Activated B cell treated with CpG ODN at 0.5 μM for 24 hours (primary cell): ENCODE measurements around the gene NOVA1. TPM values are rescaled to one million over a fixed set of nuclear protein-coding genes. Genes with fewer than 3 reads are reported as not detected.

Experiments
- ATAC-seq: fragments of 200-7000 bp; cut with Tn5 transposase; one replicate; pipeline ENCODE4 v1.10.0; 2021; ENCODE audit warnings: low read depth, mild to moderate bottlenecking, moderate library complexity
- CTCF ChIA-PET: fragments of 350-600 bp; sonication (Branson Sonifier 250); formaldehyde crosslinking; loops from one replicate; lab custom pipeline; 2021; ENCODE audit warnings: antibody characterized with exemption; lab: Charles Lee
- POLR2A ChIA-PET: fragments of 350-600 bp; sonication (Branson Sonifier 250); formaldehyde crosslinking; loops from one replicate; lab custom pipeline; 2021; ENCODE audit warnings: antibody characterized with exemption; lab: Charles Lee
- DNase-seq: peaks from one replicate; pipeline ENCODE4 v3.0.0; 2022
- H3K27ac Mint-ChIP-seq: one replicate; pipeline ENCODE4 v1.8.0; 2020; ENCODE audit warnings: mixed read lengths
- H3K27me3 Mint-ChIP-seq: one replicate; pipeline ENCODE4 v1.8.0; 2021; ENCODE audit warnings: mixed read lengths
- H3K36me3 Mint-ChIP-seq: one replicate; pipeline ENCODE4 v1.8.0; 2021; ENCODE audit warnings: low read depth, mixed read lengths
- H3K4me1 Mint-ChIP-seq: one replicate; pipeline ENCODE4 v1.8.0; 2021; ENCODE audit warnings: mixed read lengths
- H3K4me3 Mint-ChIP-seq: one replicate; pipeline ENCODE4 v1.8.0; 2020; ENCODE audit warnings: mild to moderate bottlenecking, mixed read lengths
- H3K9me3 Mint-ChIP-seq: one replicate; pipeline ENCODE4 v1.8.0; 2020; ENCODE audit warnings: mixed read lengths
- intact Hi-C: fragments of 100-400 bp; cut with micrococcal nuclease; formaldehyde crosslinking; loops from one replicate; pipeline ENCODE4 v1.15.1; 2024
- total RNA-seq: library from RNA; stranded (reverse); gene quantifications from 2 replicates; pipeline ENCODE4 v1.2.3, GENCODE V29; 2022
- TF ChIP-seq, protein P1 (sequence below): fragments of 200-600 bp; IDR thresholded peaks from one replicate; pipeline ENCODE4 v1.8.0; 2022; ENCODE audit warnings: antibody characterized with exemption, mild to moderate bottlenecking

NOVA1 gene
- total RNA-seq, 1 donor from 2014 or later = not detected

DNA sequence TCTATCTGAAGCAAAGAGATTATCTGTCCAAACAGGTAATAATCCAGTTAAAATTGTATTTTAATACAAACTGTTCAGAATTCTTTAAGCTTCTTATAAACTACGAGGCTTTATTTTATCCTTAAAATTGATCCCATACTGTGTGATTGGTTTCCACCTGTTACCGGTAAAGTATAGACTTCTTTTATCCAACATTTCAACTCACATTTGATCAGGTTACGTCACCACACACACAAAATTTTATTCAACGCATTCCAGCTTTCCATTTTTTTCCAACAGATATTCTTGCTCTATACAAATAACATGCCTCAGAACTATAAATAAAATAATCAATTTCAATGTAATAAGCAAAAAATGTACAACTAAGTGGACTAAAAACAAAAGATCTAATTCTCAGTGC, 4.5 kb downstream of the NOVA1 start:
- TF ChIP-seq, protein P1, sequence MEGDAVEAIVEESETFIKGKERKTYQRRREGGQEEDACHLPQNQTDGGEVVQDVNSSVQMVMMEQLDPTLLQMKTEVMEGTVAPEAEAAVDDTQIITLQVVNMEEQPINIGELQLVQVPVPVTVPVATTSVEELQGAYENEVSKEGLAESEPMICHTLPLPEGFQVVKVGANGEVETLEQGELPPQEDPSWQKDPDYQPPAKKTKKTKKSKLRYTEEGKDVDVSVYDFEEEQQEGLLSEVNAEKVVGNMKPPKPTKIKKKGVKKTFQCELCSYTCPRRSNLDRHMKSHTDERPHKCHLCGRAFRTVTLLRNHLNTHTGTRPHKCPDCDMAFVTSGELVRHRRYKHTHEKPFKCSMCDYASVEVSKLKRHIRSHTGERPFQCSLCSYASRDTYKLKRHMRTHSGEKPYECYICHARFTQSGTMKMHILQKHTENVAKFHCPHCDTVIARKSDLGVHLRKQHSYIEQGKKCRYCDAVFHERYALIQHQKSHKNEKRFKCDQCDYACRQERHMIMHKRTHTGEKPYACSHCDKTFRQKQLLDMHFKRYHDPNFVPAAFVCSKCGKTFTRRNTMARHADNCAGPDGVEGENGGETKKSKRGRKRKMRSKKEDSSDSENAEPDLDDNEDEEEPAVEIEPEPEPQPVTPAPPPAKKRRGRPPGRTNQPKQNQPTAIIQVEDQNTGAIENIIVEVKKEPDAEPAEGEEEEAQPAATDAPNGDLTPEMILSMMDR = no peak
- Mint-ChIP-seq H3K27ac (no peak overlapping the region), H3K27me3 (peaks cover 15% of the 10 kb centered on the region), H3K36me3 (no peaks in the 10 kb centered on the region), H3K4me1 (peaks cover 7% of the 10 kb centered on the region), H3K9me3 (no peaks in the 10 kb centered on the region), H3K4me3 (no peak overlapping the region)
- POLR2A ChIA-PET = no interaction called here
- intact Hi-C loops = no loop called here
- ATAC-seq = no peak
- CTCF ChIA-PET = no interaction called here
- DNase-seq = no peak

DNA sequence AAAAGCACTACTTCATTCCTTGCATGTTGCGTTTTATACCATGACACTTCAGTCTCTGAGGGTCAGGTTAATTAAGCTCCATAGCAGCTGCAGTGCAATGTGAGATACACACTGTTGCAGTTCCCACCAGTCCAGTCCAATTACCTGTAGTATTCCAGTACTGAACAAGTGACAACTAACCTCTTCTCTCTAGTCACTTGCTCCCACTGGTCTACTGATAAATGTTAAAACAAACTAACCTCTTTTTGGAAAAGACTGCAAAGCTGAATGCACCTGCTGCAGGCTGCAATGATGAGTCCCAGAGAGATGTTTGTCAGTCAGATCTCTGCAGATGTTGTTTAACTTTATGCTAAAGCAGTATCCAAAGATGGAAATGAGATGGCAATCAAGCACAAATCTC, 7.9 kb downstream of the NOVA1 start:
- TF ChIP-seq, protein P1 = no peak
- H3K27ac Mint-ChIP-seq = no peak overlapping the region
- CTCF ChIA-PET = no interaction called here
- POLR2A ChIA-PET = no interaction called here
- no peaks in the 10 kb centered on the region for H3K4me1 Mint-ChIP-seq
- H3K4me3 Mint-ChIP-seq = no peak overlapping the region
- no peaks in the 10 kb centered on the region for H3K36me3 Mint-ChIP-seq
- no peaks in the 10 kb centered on the region for H3K27me3 Mint-ChIP-seq
- intact Hi-C loops = no loop called here
- no peak for DNase-seq
- H3K9me3 Mint-ChIP-seq = no peaks in the 10 kb centered on the region
- no peak for ATAC-seq

DNA sequence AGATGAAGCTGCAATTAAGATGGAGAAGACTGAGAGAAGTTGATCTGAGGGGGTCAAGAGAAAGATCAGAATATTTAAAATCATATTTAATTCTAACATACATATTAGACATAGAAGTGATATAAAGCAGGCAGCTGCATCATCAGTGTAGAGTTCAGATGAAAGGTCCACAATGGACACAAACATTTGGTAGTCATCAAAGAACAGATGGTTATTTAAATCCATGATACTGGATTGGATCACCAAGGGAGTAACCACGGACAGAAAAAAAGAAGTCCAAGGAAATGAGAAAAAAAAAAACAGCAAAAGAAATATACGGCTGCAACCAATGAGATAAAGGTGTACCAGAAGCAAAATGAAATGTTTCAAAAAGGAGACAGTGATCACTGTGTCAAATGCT, 20.1 kb downstream of the NOVA1 start:
- H3K4me1 Mint-ChIP-seq = no peaks in the 10 kb centered on the region
- intact Hi-C loops = no loop called here
- no peaks in the 10 kb centered on the region for H3K27me3 Mint-ChIP-seq
- no peak overlapping the region for H3K4me3 Mint-ChIP-seq
- POLR2A ChIA-PET = no interaction called here
- no peaks in the 10 kb centered on the region for H3K36me3 Mint-ChIP-seq
- ATAC-seq (no peak), DNase-seq (no peak)
- no peak overlapping the region for H3K27ac Mint-ChIP-seq
- H3K9me3 Mint-ChIP-seq = no peaks in the 10 kb centered on the region
- TF ChIP-seq, protein P1 = no peak
- CTCF ChIA-PET = no interaction called here

DNA sequence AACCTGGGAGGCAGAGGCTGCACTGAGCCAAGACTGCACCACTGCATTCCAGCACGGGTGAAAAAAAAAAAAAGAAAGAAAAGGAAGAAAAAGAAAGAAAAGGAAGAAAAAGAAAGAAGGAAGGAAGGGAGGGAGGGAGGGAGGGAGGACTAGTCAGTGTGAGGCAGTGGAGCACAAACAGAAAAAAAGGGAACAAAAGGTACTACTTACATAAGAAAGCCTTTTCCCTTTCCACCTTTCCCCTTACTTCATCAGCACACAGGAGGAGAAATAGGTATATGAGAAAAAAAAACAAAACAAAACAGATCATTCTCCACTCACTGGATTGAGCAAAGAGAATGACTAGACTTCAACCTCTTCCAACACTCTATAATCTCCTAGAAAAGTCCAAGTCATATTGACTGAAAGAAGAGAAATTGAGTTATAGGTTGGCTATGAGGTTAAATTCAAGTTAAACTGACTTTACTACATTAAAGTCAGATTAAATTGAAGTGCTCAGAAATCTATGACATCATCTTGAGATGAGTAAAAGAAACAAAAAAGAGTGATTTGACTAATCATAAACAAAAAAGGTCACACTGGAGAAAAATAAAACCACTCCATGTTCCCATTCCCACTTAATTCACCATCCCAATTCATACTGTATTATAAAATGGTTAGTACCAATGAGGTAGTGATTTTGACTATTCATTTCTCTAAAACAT, 43.6 kb downstream of the NOVA1 start:
- H3K27ac Mint-ChIP-seq = no peak overlapping the region
- TF ChIP-seq, protein P1 = no peak
- DNase-seq (no peak), ATAC-seq (no peak)
- H3K4me3 Mint-ChIP-seq = no peak overlapping the region
- H3K36me3 Mint-ChIP-seq = no peaks in the 10 kb centered on the region
- POLR2A ChIA-PET = no interaction called here
- intact Hi-C loops = no loop called here
- CTCF ChIA-PET = no interaction called here
- no peaks in the 10 kb centered on the region for H3K4me1 Mint-ChIP-seq
- no peaks in the 10 kb centered on the region for H3K27me3 Mint-ChIP-seq
- H3K9me3 Mint-ChIP-seq = peaks cover 6% of the 10 kb centered on the region

DNA sequence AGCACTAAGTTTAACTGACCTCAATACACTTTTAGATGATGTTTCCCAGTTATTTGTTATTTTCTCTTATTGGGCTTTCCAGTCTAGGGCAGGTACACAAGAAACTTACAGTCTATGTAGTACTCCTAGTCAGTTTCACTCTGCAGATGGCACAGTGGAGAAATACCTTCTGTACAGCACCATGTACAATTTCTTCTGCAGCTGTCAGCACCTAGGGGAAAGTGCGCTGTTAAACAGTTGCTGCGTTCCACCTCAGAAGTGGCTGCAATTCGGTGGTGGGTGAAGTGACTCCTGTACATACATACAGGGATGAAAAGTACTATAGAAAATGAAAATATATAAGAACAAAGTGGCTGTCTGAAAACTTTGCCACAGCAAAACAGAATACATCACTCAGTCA, 48.3 kb downstream of the NOVA1 start:
- Mint-ChIP-seq H3K4me3 (no peak overlapping the region), H3K27me3 (no peaks in the 10 kb centered on the region), H3K36me3 (no peaks in the 10 kb centered on the region), H3K4me1 (no peaks in the 10 kb centered on the region), H3K27ac (no peak overlapping the region), H3K9me3 (no peaks in the 10 kb centered on the region)
- TF ChIP-seq, protein P1 = no peak
- no peak for DNase-seq
- intact Hi-C loops = no loop called here
- POLR2A ChIA-PET = no interaction called here
- CTCF ChIA-PET = no interaction called here
- ATAC-seq = no peak
